Hair follicular keratinocyte (primary cell): ENCODE measurements around the gene EMP1. TPM values are rescaled to one million over a fixed set of nuclear protein-coding genes. Genes with fewer than 3 reads are reported as not detected.

Source experiments
- total RNA-seq: library from RNA; depleted of rRNA; stranded (reverse); fragments of >200 nt; gene quantifications from 2 replicates; pipeline ENCODE4 v1.2.3, GENCODE V29; 2015

Gene EMP1, protein sequence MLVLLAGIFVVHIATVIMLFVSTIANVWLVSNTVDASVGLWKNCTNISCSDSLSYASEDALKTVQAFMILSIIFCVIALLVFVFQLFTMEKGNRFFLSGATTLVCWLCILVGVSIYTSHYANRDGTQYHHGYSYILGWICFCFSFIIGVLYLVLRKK
- 54.3 and 135 TPM in 2 replicates for total RNA-seq

DNA sequence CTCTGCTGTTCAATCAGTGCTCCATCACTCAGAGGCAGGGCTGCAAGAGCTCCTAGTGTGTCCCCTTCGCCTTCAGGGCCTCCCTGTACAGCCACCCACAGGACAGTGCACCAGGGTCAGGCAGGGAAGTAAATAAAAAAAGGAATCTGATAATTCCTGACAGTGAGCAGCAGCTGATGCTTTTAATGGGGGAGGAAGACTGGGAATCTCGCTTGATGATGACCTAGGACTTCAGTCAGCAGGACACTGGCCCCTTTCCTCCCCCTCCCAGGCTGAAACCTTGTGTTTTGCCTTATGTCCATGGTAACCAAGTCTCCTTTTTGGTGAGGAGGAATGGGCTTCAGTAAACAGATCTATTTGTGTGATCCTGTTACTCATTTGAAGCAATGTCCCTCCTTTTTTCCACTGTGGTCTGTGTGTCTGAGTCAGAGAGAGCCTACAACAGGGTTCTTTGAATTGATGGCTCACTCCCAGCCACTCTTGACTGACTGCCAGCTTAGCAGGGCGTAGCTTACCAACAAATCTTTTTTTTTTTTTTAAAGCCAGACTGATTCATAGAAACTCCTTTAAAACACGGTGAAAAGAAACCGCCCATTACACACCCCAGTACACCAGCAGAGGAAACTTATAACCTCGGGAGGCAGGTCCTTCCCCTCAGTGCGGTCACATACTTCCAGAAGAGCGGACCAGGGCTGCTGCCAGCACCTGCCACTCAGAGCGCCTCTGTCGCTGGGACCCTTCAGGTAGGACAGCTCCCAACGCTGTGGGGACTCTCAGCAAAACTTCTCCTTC lies at the start of gene EMP1:
EMP1 (plus strand) TSS at position 597 of the 792 bp plus-strand sequence. CDS start 14,785 bp downstream, outside the sequence.

Other genes starting within 250 kb of the EMP1 start
- gene GPRC5D, start 244.6 kb upstream of the EMP1 start, total RNA-seq: not detected in 2 replicates
- gene HEBP1, start 196.5 kb upstream of the EMP1 start, total RNA-seq: 14.7 and 16.7 TPM in 2 replicates
- 4.1 and 4.5 TPM in 2 replicates for gene FAM234B, start 152.3 kb upstream of the EMP1 start, total RNA-seq
- not detected in 2 replicates for gene GSG1, start 93.1 kb upstream of the EMP1 start, total RNA-seq